HG02840 (cell line): ENCODE measurements around the gene PTAFR.

Experiments
- ATAC-seq: cut with Tn5 transposase; IDR thresholded peaks from one replicate; pipeline ENCODE4 v1.9.1; 2021; ENCODE audit warnings: mild to moderate bottlenecking, moderate library complexity, moderate number of reproducible peaks; ENCODE audit not compliant: unreplicated experiment, low FRiP score

Gene PTAFR

GRCh38 chr1:28178690-28179485 is 2.4 kb upstream of the PTAFR start:
- no peak for ATAC-seq

GRCh38 chr1:28175955-28176485 is 470 bp downstream of the PTAFR start:
- no peak for ATAC-seq

GRCh38 chr1:28173980-28174297 is 2.6 kb downstream of the PTAFR start:
- ATAC-seq, result no peak

GRCh38 chr1:28173151-28173979 is 3.1 kb downstream of the PTAFR start:
- no peak for ATAC-seq

GRCh38 chr1:28172713-28173150 is 3.8 kb downstream of the PTAFR start:
- ATAC-seq, result peak; percentile 64

GRCh38 chr1:28171246-28171645 is 5.2 kb downstream of the PTAFR start:
- no peak for ATAC-seq

GRCh38 chr1:28170001-28170596 is 6.4 kb downstream of the PTAFR start:
- ATAC-seq, result no peak

- ATAC-seq, result no peak
Measured at GRCh38 chr1:28163496-28164161, 12.9 kb downstream of the PTAFR start.

- no peak for ATAC-seq
Measured at GRCh38 chr1:28162151-28162550, 14.3 kb downstream of the PTAFR start.

GRCh38 chr1:28161751-28162150 is 14.7 kb downstream of the PTAFR start:
- no peak for ATAC-seq

GRCh38 chr1:28160782-28161266 is 15.7 kb downstream of the PTAFR start:
- ATAC-seq, result no peak

- ATAC-seq, result no peak
Measured at GRCh38 chr1:28159680-28160079, 16.8 kb downstream of the PTAFR start.

- ATAC-seq, result no peak
Measured at GRCh38 chr1:28159243-28159642, 17.2 kb downstream of the PTAFR start.

GRCh38 chr1:28157894-28158293 is 18.6 kb downstream of the PTAFR start:
- ATAC-seq, result no peak

GRCh38 chr1:28156821-28157220 is 19.7 kb downstream of the PTAFR start:
- ATAC-seq, result no peak

GRCh38 chr1:28155628-28156027 is 20.9 kb downstream of the PTAFR start:
- ATAC-seq, result no peak

- no peak for ATAC-seq
Measured at GRCh38 chr1:28154078-28154594, 22.4 kb downstream of the PTAFR start.

- ATAC-seq, result no peak
Measured at GRCh38 chr1:28150125-28150780, 26.2 kb downstream of the PTAFR start.

- no peak for ATAC-seq
Measured at GRCh38 chr1:28148880-28149195, 27.7 kb downstream of the PTAFR start.
